ENCODE measurements around the gene TPTE2.
"Not testable (repeated sequence)": the region's sequence is repeated elsewhere in the genome, so short reads cannot be mapped to it uniquely, and the experiment has no call there.

Gene TPTE2

DNA sequence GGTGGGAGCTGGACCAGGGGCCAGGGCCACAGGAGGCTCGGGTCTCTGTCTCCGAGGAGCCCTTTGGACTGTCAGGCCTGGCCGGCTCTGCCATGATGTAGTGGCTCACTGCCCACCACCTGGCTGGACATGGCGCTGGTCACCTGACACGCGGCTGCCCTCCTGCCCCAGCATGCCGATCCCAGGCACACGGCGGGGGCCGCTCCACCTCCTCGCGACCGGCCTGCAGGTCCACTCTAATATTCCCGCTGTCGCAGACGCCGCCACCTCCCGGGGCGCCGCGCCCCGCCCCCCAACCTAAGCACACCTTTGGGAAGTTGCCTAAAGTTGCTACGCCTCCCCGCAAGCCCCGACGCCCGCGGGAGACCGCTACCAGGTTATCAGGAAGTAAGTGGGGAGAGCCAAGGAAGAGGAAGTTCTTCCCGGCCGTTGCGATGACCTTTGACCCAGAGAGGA, at the start of gene TPTE2:
Gene TPTE2, minus strand, starts transcription at position 406 of the 456 bp plus-strand sequence. CDS start 58,298 bp downstream, outside the sequence.
- not testable (repeated sequence) for DNase-seq (ENCODE audit: low spot score)

- DNase-seq (ENCODE audit: low spot score), result no peak
Observed at GRCh38 chr13:19607523-19608078, 46.3 kb upstream of the TPTE2 start.

DNA sequence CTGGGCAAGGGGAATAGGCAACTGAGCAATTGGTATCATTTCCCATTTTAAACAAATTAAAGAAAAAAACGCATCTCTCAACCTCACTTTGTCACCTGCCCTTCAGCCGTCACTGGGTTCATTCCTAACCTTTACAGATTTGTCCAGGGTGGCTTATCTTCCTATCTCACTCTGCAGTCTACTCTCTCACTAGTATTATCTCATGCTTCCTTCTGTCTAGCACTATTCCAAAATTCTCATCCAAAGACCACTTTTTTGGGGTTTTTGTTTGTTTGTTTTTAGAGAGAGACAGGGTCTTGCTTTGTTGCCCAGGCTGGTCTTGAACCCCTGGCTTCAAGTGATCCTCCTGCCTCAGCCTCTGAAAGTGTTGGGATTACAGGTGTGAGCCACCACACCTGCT, 45.4 kb upstream of the TPTE2 start:
- DNase-seq (ENCODE audit: low spot score), result no peak

- DNase-seq (ENCODE audit: low spot score), result no peak
Observed at GRCh38 chr13:19606152-19606551, 44.8 kb upstream of the TPTE2 start.

GRCh38 chr13:19605161-19605955, 44.0 kb upstream of the TPTE2 start:
- DNase-seq (ENCODE audit: low spot score), result no peak

GRCh38 chr13:19604306-19604705, 43.0 kb upstream of the TPTE2 start:
- no peak for DNase-seq (ENCODE audit: low spot score)

GRCh38 chr13:19601749-19602725, 40.7 kb upstream of the TPTE2 start:
- DNase-seq (ENCODE audit: low spot score), result peak; percentile 36

- DNase-seq (ENCODE audit: low spot score), result no peak
Observed at GRCh38 chr13:19597523-19597922, 36.2 kb upstream of the TPTE2 start.

DNA sequence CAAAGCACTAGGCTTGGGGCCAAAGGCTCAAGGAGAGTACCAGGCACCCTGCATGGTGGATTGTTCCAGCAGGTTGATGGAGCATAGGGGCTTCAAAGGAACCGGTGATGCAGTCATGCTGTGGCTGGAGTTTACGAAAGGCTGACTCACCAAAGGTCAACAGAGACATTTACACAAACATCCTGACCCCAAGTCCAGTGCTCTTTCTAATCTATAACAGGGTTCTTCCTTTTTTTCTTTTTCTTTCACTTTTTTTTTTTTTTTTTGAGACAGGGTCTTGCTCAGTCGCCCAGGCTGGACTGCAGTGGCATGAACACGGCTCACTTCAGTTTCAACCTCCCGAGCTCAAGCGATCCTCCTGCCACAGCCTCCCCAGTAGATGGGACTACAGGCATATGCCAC, 35.6 kb upstream of the TPTE2 start:
- no peak for DNase-seq (ENCODE audit: low spot score)

- DNase-seq (ENCODE audit: low spot score), result no peak
Observed at GRCh38 chr13:19596086-19596485, 34.8 kb upstream of the TPTE2 start.

GRCh38 chr13:19592657-19593180, 31.4 kb upstream of the TPTE2 start:
- DNase-seq (ENCODE audit: low spot score), result no peak

GRCh38 chr13:19591864-19592263, 30.5 kb upstream of the TPTE2 start:
- DNase-seq (ENCODE audit: low spot score), result no peak

DNA sequence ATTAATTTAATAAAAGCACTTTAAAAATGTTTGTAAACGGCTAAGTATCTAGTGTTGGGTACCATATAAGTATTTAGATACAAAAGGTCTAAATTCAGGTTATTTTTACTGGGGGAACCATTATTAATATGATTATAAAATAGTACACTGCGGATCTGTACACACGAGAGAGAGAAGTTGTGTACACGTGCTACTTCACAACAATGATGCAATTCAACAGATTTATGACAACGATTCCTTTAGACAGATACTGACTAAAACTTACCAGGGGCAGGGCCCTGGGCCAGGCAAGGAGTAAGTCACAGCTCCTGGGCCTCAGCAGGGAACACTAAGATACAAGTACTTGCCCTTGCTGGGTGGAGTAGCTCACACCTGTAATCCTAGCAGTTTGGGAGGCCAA, 29.1 kb upstream of the TPTE2 start:
- no peak for DNase-seq (ENCODE audit: low spot score)

- no peak for DNase-seq (ENCODE audit: low spot score)
Observed at GRCh38 chr13:19589312-19589711, 28.0 kb upstream of the TPTE2 start.

GRCh38 chr13:19587635-19588300, 26.4 kb upstream of the TPTE2 start:
- DNase-seq (ENCODE audit: low spot score), result peak; percentile 17

- no peak for DNase-seq (ENCODE audit: low spot score)
Observed at GRCh38 chr13:19586904-19587634, 25.7 kb upstream of the TPTE2 start.

GRCh38 chr13:19581675-19582074, 20.3 kb upstream of the TPTE2 start:
- no peak for DNase-seq (ENCODE audit: low spot score)

- DNase-seq (ENCODE audit: low spot score), result no peak
Observed at GRCh38 chr13:19575230-19575629, 13.9 kb upstream of the TPTE2 start.

- no peak for DNase-seq (ENCODE audit: low spot score)
Observed at GRCh38 chr13:19573120-19573716, 11.9 kb upstream of the TPTE2 start.

- DNase-seq (ENCODE audit: low spot score), result no peak
Observed at GRCh38 chr13:19572280-19572679, 10.9 kb upstream of the TPTE2 start.
